Central memory CD8-positive, alpha-beta T cell (primary cell): ENCODE results near the gene PPP2R2D.

ENCODE experiments used
- ATAC-seq: fragments of 150-1000 bp; cut with Tn5 transposase; replicated peaks from 2 replicates; pipeline ENCODE4 v1.10.0; 2022; ENCODE audit warnings: mild to moderate bottlenecking, moderate FRiP score, moderate number of reproducible peaks; ENCODE audit not compliant: poor library complexity, severe bottlenecking; ENCODE audit errors: extremely low read depth
- DNase-seq, 2 donors: peaks; one replicate each; pipeline ENCODE4 v3.0.0; 2021; ENCODE audit warnings: low spot score in 2 of 2
- H3K27ac Mint-ChIP-seq: one replicate; pipeline ENCODE4 v1.8.0; 2022; ENCODE audit warnings: low read depth, mild to moderate bottlenecking, moderate library complexity, mixed read lengths
- H3K27me3 Mint-ChIP-seq: one replicate; pipeline ENCODE4 v1.8.0; 2022; ENCODE audit warnings: mixed read lengths
- H3K36me3 Mint-ChIP-seq: one replicate; pipeline ENCODE4 v1.8.0; 2022; ENCODE audit warnings: mild to moderate bottlenecking, moderate library complexity, mixed read lengths; ENCODE audit not compliant: insufficient read depth
- H3K4me1 Mint-ChIP-seq: one replicate; pipeline ENCODE4 v1.8.0; 2022; ENCODE audit warnings: mixed read lengths
- H3K4me3 Mint-ChIP-seq: one replicate; pipeline ENCODE4 v1.8.0; 2022; ENCODE audit warnings: mild to moderate bottlenecking, moderate library complexity, mixed read lengths
- H3K9me3 Mint-ChIP-seq: one replicate; pipeline ENCODE4 v1.8.0; 2022; ENCODE audit warnings: mixed read lengths

The PPP2R2D gene

GRCh38 chr10:131933016-131933695 is 32.3 kb downstream of the PPP2R2D start:
- Mint-ChIP-seq H3K27me3 (no peaks in the 10 kb centered on the region), H3K4me1 (peaks cover 48% of the 10 kb centered on the region), H3K9me3 (no peaks in the 10 kb centered on the region), H3K27ac (no peak overlapping the region), H3K4me3 (no peak overlapping the region), H3K36me3 (peaks cover 30% of the 10 kb centered on the region)
- ATAC-seq = no peak
- DNase-seq = no peak

- Mint-ChIP-seq H3K4me3 (no peak overlapping the region), H3K36me3 (peaks cover 30% of the 10 kb centered on the region), H3K9me3 (no peaks in the 10 kb centered on the region), H3K4me1 (peaks cover 43% of the 10 kb centered on the region), H3K27me3 (no peaks in the 10 kb centered on the region), H3K27ac (no peak overlapping the region)
- no peak for ATAC-seq
- DNase-seq = no peak
Measured at GRCh38 chr10:131933696-131934086, 32.9 kb downstream of the PPP2R2D start.

DNA sequence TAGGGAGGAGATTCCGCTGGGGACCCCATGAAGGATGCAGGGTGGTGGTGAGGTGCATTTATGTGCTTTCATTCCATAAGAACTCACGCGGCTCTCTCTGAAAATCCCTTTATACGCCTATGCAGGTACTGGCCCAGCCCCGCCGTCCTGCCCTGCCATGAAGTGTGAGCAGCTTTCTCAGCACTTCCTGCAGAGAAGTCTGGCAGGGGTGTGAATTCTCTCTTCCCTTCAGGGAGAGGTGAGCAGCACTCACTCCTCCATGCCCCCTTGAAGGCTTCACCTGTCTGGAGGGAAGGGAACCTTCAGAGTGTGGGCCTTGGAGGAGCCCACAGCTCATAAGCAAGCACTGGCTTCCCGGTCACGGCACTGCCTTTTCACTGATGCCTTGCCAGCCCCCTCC is 34.0 kb downstream of the PPP2R2D start:
- H3K4me1 Mint-ChIP-seq = peaks cover 32% of the 10 kb centered on the region
- H3K36me3 Mint-ChIP-seq = peaks cover 30% of the 10 kb centered on the region
- H3K4me3 Mint-ChIP-seq = no peak overlapping the region
- no peak for ATAC-seq
- H3K9me3 Mint-ChIP-seq = no peaks in the 10 kb centered on the region
- H3K27me3 Mint-ChIP-seq = no peaks in the 10 kb centered on the region
- H3K27ac Mint-ChIP-seq = peak overlapping the region; percentile 75
- DNase-seq = no peak

DNA sequence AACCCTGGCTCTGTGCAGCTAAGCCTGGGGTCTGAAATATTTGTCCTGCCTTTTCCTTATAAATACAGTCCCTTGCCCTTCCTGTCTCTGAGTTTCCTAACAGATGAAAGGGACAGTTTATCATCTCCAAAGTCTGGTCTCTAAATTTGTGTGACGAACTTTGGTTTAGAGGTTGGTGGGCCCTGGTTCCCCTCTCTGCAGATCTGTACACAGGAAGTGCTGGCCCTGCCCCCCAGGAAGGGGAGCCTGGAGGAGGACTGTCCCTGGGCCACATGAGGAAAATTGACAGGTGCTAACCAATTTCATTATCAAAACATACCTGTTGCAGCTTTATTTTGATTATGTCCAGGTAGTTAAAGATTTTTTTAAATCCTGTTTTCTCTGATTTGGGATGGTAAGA is 34.5 kb downstream of the PPP2R2D start:
- H3K27ac Mint-ChIP-seq = no peak overlapping the region
- H3K4me3 Mint-ChIP-seq = no peak overlapping the region
- peaks cover 29% of the 10 kb centered on the region for H3K36me3 Mint-ChIP-seq
- no peak for ATAC-seq
- no peaks in the 10 kb centered on the region for H3K9me3 Mint-ChIP-seq
- no peaks in the 10 kb centered on the region for H3K27me3 Mint-ChIP-seq
- no peak for DNase-seq
- H3K4me1 Mint-ChIP-seq = peaks cover 27% of the 10 kb centered on the region

DNA sequence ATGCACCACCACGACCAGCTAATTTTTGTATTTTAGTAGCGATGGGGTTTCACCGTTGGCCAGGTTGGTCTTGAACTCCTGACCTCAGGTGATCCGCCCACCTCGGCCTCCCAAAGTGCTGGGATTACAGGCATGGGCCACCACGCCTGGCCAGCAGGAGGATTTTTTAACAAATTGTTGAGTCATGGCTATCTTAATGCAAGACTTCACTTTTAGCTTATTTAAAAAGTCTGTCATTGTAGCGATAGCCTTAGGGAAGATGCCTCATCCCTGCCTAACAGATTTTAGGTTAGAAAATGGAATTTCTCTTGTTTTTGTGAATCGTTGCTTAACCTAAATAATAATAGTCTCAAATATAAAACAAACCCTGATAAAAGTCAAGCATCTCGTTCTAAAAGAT is 35.5 kb downstream of the PPP2R2D start:
- Mint-ChIP-seq H3K9me3 (no peaks in the 10 kb centered on the region), H3K27ac (no peak overlapping the region), H3K4me3 (no peak overlapping the region), H3K36me3 (peaks cover 31% of the 10 kb centered on the region), H3K27me3 (no peaks in the 10 kb centered on the region), H3K4me1 (peaks cover 16% of the 10 kb centered on the region)
- DNase-seq = no peak
- ATAC-seq = no peak

DNA sequence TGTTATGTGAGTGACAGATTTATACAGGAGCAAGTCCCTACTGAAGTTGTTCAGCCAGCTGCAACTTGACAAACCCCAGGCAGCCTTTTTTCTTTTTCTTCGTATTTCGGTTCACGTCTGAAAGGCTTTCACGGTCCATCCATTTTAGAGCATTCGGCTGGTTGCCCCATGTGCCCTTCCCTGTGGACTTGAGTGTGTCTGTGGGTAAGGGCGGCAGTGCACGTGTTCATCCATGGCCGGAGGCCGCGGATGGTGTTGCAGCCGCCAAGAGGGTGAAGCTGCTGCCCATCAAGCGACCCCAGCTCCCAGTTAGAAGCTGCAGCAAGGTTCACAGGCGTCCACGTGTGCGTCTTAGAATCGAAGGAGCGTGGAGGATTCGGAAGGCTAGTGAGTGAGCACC is 35.9 kb downstream of the PPP2R2D start:
- ATAC-seq (no peak), DNase-seq (no peak)
- Mint-ChIP-seq H3K27ac (peak overlapping the region; percentile 41), H3K36me3 (peaks cover 32% of the 10 kb centered on the region), H3K9me3 (no peaks in the 10 kb centered on the region), H3K4me1 (peaks cover 13% of the 10 kb centered on the region), H3K27me3 (no peaks in the 10 kb centered on the region), H3K4me3 (no peak overlapping the region)

- Mint-ChIP-seq H3K9me3 (no peaks in the 10 kb centered on the region), H3K27ac (peak overlapping the region; percentile 70), H3K4me1 (peaks cover 13% of the 10 kb centered on the region), H3K4me3 (no peak overlapping the region), H3K36me3 (peaks cover 31% of the 10 kb centered on the region), H3K27me3 (no peaks in the 10 kb centered on the region)
- ATAC-seq (no peak), DNase-seq (no peak)
Measured at GRCh38 chr10:131937836-131938235, 37.0 kb downstream of the PPP2R2D start.

DNA sequence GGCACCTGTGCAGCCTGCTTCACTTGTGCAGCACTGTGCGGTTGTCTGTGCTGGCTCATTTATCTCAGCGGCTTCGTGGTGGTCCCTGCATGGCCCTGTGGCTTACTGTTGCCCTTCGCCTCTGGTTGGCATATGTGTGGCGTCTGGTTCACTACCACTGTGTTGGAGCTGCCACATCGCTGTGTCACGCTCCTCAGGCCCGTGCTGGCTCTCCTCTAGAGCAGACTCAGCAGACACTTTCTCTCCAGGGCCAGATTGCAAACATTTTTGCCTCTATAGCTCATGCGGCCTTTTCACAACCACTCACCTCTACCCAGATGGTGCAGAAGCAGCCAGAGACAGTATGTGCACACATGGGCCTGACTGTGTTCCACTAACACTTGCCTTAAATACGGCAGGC is 37.9 kb downstream of the PPP2R2D start:
- DNase-seq (no peak), ATAC-seq (no peak)
- H3K27me3 Mint-ChIP-seq = no peaks in the 10 kb centered on the region
- peaks cover 31% of the 10 kb centered on the region for H3K36me3 Mint-ChIP-seq
- H3K4me3 Mint-ChIP-seq = no peak overlapping the region
- H3K4me1 Mint-ChIP-seq = peaks cover 19% of the 10 kb centered on the region
- no peaks in the 10 kb centered on the region for H3K9me3 Mint-ChIP-seq
- H3K27ac Mint-ChIP-seq = no peak overlapping the region

DNA sequence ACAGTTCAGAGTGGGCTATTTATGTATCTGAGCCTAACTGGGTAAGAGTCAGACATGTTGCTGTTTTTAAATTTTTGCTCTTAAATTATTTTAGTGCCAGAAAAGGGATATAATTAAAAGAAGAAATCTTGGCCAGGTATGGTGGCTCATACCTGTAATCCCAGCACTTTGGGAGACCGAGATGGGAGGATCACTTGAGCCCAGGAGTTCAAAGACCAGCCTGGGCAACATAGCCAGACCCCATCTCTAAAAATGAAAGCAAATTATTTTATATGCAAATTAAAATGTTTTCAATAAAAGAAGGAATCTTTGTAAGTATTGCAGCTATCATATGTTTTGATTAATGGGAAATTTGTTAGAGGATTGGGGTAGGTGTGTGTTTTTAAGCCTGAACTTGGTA is 41.6 kb downstream of the PPP2R2D start:
- Mint-ChIP-seq H3K36me3 (peaks cover 36% of the 10 kb centered on the region), H3K4me1 (peaks cover 8% of the 10 kb centered on the region), H3K27ac (no peak overlapping the region), H3K9me3 (no peaks in the 10 kb centered on the region), H3K4me3 (no peak overlapping the region), H3K27me3 (no peaks in the 10 kb centered on the region)
- no peak for DNase-seq
- ATAC-seq = no peak

DNA sequence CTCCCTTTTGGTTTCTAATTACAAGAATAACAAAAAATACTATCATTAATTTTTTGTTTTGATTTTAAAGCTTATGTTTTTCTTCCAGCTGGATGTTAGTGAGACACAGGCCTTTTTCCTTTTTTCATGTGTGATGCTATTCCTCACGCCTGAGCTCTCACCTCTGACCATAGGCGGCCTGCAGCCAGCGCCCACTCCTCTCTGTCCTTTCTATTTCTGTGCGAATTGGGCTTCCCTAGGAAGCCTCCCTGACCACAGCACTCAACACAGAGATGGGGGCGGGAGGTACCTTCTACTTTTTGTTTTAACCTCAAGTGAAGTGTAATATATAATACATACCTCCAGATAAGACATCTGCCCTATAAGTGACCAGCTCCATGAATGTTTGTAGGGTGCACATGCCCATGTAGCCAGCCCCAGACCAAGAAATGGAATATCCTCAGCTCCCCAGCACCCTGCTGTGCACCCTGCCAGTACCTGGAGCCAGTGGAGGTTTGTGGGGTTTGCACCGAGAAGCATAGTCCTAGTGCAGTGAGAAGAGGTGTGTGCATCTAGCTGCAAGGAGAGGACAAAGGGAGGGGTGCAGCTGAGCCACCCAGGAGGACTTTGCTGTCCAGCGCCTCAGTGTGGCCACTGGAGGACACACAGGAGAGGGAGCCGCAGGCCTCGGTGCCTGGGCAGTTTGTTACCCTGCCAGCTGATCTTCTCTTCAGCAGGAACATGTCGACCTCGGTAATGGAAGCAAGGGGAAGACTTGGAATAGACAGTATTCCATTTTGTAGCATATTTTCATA is 42.4 kb downstream of the PPP2R2D start:
- ATAC-seq (no peak), DNase-seq (no peak)
- peaks cover 41% of the 10 kb centered on the region for H3K36me3 Mint-ChIP-seq
- no peak overlapping the region for H3K4me3 Mint-ChIP-seq
- peak overlapping the region; percentile 64 for H3K27ac Mint-ChIP-seq
- no peaks in the 10 kb centered on the region for H3K9me3 Mint-ChIP-seq
- H3K27me3 Mint-ChIP-seq = no peaks in the 10 kb centered on the region
- H3K4me1 Mint-ChIP-seq = peaks cover 10% of the 10 kb centered on the region

DNA sequence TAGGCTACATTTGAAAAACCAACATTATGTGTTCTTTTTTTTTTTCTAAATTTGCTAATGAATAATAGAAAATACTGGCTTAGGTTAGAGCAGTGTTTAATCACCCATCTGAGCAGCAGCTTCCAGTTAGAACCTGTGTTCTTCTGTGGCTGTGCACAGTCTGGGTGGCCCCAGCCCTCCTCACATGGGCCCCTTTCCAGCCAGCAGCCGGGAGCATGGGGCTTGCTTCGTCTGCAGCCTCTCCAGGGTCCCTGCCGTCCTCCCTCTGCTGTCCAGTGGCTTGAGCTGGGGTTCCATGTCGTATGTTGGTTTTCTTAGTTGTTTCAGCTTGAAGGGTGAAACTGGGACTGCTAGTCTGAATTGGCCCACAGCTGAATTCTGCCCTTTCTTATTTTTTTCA is 43.6 kb downstream of the PPP2R2D start:
- H3K36me3 Mint-ChIP-seq = peaks cover 44% of the 10 kb centered on the region
- H3K4me1 Mint-ChIP-seq = peaks cover 10% of the 10 kb centered on the region
- DNase-seq = no peak
- H3K9me3 Mint-ChIP-seq = no peaks in the 10 kb centered on the region
- no peaks in the 10 kb centered on the region for H3K27me3 Mint-ChIP-seq
- H3K4me3 Mint-ChIP-seq = no peak overlapping the region
- H3K27ac Mint-ChIP-seq = peak overlapping the region; percentile 22
- ATAC-seq = no peak

DNA sequence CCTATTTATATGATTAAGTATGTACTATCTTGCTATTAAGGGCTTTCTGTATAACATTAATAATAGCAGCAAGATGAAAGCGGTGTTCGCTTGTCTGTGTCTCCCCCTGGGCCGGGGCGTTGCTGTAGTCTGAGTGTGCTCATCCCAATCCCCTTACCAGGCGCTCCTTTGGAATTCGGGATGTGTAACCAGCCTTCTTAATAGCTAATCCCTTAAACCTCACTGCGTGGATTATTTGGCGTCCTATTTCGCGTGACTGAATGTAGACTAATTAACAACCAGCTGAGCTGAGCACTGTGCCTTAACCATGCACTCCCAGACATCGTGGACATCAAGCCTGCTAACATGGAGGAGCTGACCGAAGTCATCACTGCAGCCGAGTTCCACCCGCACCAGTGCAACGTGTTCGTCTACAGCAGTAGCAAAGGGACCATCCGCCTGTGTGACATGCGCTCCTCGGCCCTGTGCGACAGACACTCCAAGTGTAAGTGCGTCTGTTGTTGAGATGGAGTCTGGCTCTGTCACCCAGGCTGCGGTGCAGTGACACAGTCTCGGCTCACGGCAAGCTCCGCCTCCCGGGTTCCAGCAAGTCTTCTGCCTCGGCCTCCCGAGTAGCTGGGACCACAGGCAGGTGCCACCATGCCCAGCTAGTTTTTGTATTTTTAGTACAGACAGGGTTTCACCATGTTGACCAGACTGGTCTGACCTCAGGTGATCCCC is 44.3 kb downstream of the PPP2R2D start:
- Mint-ChIP-seq H3K36me3 (peaks cover 43% of the 10 kb centered on the region), H3K9me3 (no peaks in the 10 kb centered on the region), H3K4me3 (no peak overlapping the region), H3K4me1 (peaks cover 10% of the 10 kb centered on the region), H3K27ac (peak overlapping the region; percentile 22), H3K27me3 (no peaks in the 10 kb centered on the region)
- no peak for ATAC-seq
- no peak for DNase-seq

GRCh38 chr10:131946321-131946751 is 45.5 kb downstream of the PPP2R2D start:
- Mint-ChIP-seq H3K36me3 (peaks cover 35% of the 10 kb centered on the region), H3K9me3 (no peaks in the 10 kb centered on the region), H3K27ac (no peak overlapping the region), H3K4me3 (no peak overlapping the region), H3K4me1 (peaks cover 10% of the 10 kb centered on the region), H3K27me3 (no peaks in the 10 kb centered on the region)
- DNase-seq (no peak), ATAC-seq (no peak)
